ENCODE data around the gene FARS2.

The FARS2 gene

GRCh38 chr6:5731435-5731834 is 470.1 kb downstream of the FARS2 start:
- H3K4me3 Mint-ChIP-seq, result no peak overlapping the region
- no peak overlapping the region for H3K27ac Mint-ChIP-seq
- H3K36me3 Mint-ChIP-seq (ENCODE audit: low read depth), result no peaks in the 10 kb centered on the region
- H3K9me3 Mint-ChIP-seq, result no peaks in the 10 kb centered on the region
- no peak for TF ChIP-seq CTCF (IDR thresholded peaks at IDR 0.05)
- DNase-seq, result no peak
- H3K27me3 Mint-ChIP-seq (ENCODE audit: low read depth, poor library complexity), result peaks cover 3% of the 10 kb centered on the region
- H3K4me1 Mint-ChIP-seq, result peaks cover 47% of the 10 kb centered on the region

GRCh38 chr6:5732496-5732895 is 471.2 kb downstream of the FARS2 start:
- peaks cover 42% of the 10 kb centered on the region for H3K4me1 Mint-ChIP-seq
- H3K36me3 Mint-ChIP-seq (ENCODE audit: low read depth), result no peaks in the 10 kb centered on the region
- no peak for TF ChIP-seq CTCF (IDR thresholded peaks at IDR 0.05)
- peaks cover 3% of the 10 kb centered on the region for H3K27me3 Mint-ChIP-seq (ENCODE audit: low read depth, poor library complexity)
- DNase-seq, result no peak
- H3K9me3 Mint-ChIP-seq, result no peaks in the 10 kb centered on the region
- no peak overlapping the region for H3K4me3 Mint-ChIP-seq
- no peak overlapping the region for H3K27ac Mint-ChIP-seq

- H3K4me1 Mint-ChIP-seq, result peaks cover 17% of the 10 kb centered on the region
- H3K36me3 Mint-ChIP-seq (ENCODE audit: low read depth), result no peaks in the 10 kb centered on the region
- no peaks in the 10 kb centered on the region for H3K9me3 Mint-ChIP-seq
- no peak for DNase-seq
- no peak for TF ChIP-seq CTCF (IDR thresholded peaks at IDR 0.05)
- no peak overlapping the region for H3K4me3 Mint-ChIP-seq
- no peak overlapping the region for H3K27ac Mint-ChIP-seq
- H3K27me3 Mint-ChIP-seq (ENCODE audit: low read depth, poor library complexity), result no peaks in the 10 kb centered on the region
These were observed 474.9 kb downstream of the FARS2 start for GRCh38 chr6:5736016-5736738.

GRCh38 chr6:5737460-5737859 is 476.1 kb downstream of the FARS2 start:
- TF ChIP-seq CTCF (IDR thresholded peaks at IDR 0.05), result no peak
- Mint-ChIP-seq H3K36me3 (ENCODE audit: low read depth) (no peaks in the 10 kb centered on the region), H3K27me3 (ENCODE audit: low read depth, poor library complexity) (no peaks in the 10 kb centered on the region), H3K4me1 (peaks cover 24% of the 10 kb centered on the region), H3K27ac (no peak overlapping the region), H3K4me3 (no peak overlapping the region), H3K9me3 (no peaks in the 10 kb centered on the region)
- no peak for DNase-seq

GRCh38 chr6:5738211-5738610 is 476.9 kb downstream of the FARS2 start:
- Mint-ChIP-seq H3K27ac (no peak overlapping the region), H3K4me3 (no peak overlapping the region), H3K27me3 (ENCODE audit: low read depth, poor library complexity) (no peaks in the 10 kb centered on the region), H3K9me3 (no peaks in the 10 kb centered on the region), H3K4me1 (peaks cover 24% of the 10 kb centered on the region), H3K36me3 (ENCODE audit: low read depth) (no peaks in the 10 kb centered on the region)
- DNase-seq, result no peak
- TF ChIP-seq CTCF (IDR thresholded peaks at IDR 0.05), result no peak

GRCh38 chr6:5744497-5744896 is 483.2 kb downstream of the FARS2 start:
- TF ChIP-seq CTCF (IDR thresholded peaks at IDR 0.05), result no peak
- Mint-ChIP-seq H3K27ac (no peak overlapping the region), H3K27me3 (ENCODE audit: low read depth, poor library complexity) (no peaks in the 10 kb centered on the region), H3K9me3 (no peaks in the 10 kb centered on the region), H3K4me1 (peaks cover 25% of the 10 kb centered on the region), H3K4me3 (no peak overlapping the region), H3K36me3 (ENCODE audit: low read depth) (no peaks in the 10 kb centered on the region)
- DNase-seq, result no peak
